ENCODE measurements around the gene TYW5. TPM values are rescaled to one million over a fixed set of nuclear protein-coding genes. Genes with fewer than 3 reads are reported as not detected.

The TYW5 gene, protein sequence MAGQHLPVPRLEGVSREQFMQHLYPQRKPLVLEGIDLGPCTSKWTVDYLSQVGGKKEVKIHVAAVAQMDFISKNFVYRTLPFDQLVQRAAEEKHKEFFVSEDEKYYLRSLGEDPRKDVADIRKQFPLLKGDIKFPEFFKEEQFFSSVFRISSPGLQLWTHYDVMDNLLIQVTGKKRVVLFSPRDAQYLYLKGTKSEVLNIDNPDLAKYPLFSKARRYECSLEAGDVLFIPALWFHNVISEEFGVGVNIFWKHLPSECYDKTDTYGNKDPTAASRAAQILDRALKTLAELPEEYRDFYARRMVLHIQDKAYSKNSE
- total RNA-seq (ENCODE audit: unreplicated experiment) = 8.5 TPM
- long read RNA-seq, full-length matches to known transcripts = 3 of 5 reads
- long read RNA-seq, partial matches to known transcripts = 0 of 5 reads
- long read RNA-seq, other reads (novel, unspliced or antisense) = 2 of 5 reads

DNA sequence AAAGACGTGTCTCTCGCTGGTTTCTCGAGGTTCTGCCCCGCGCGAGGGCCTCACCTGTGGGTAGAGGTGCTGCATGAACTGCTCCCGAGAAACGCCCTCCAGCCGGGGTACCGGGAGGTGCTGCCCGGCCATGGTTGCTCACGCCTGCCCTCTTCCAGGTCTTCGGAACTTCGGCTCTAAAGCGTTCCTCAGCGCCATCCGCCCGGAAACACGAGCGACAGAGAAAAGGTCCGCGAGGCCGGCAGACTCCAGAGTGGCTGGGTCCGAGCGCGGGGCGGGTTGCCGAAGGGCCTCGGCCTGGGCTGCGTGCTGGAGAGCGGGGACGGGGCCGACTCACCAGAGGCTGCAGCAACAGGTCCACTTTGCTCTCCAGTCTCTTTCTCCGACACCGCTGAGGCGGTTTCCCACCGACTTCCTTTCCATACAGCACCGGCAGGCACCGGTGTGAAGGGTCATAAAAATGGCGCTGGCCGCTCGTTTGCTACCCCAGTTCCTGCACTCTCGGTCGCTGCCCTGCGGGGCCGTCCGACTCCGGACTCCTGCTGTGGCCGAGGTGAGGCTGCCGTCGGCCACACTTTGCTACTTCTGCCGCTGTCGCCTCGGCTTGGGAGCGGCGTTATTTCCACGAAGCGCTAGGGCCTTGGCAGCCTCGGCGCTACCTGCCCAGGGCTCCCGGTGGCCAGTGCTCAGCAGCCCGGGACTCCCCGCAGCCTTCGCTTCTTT, at the start of gene TYW5, which contains the start of gene MAIP1:
Gene TYW5 (minus strand): TSS at position 153 of the 723 bp plus-strand sequence. CDS start 21 bp downstream, at position 132.
Gene MAIP1 (plus strand): TSS at position 244 of the 723 bp plus-strand sequence. CDS start 217 bp downstream, at position 461.
- Mint-ChIP-seq H3K4me3 (ENCODE audit: unreplicated experiment) (peak within 1 kb of the TSS; percentile 98), H3K9me3 (ENCODE audit: unreplicated experiment) (peaks cover 7% of the 10 kb centered on the region), H3K36me3 (ENCODE audit: unreplicated experiment) (no peaks in the 10 kb centered on the region), H3K4me1 (ENCODE audit: low read depth, unreplicated experiment) (peaks cover 10% of the 10 kb centered on the region), H3K27me3 (ENCODE audit: unreplicated experiment) (peaks cover 2% of the 10 kb centered on the region), H3K27ac (ENCODE audit: unreplicated experiment) (peak within 1 kb of the TSS; percentile 93)
- peak; percentile 89 for DNase-seq
- TF ChIP-seq, protein P1, sequence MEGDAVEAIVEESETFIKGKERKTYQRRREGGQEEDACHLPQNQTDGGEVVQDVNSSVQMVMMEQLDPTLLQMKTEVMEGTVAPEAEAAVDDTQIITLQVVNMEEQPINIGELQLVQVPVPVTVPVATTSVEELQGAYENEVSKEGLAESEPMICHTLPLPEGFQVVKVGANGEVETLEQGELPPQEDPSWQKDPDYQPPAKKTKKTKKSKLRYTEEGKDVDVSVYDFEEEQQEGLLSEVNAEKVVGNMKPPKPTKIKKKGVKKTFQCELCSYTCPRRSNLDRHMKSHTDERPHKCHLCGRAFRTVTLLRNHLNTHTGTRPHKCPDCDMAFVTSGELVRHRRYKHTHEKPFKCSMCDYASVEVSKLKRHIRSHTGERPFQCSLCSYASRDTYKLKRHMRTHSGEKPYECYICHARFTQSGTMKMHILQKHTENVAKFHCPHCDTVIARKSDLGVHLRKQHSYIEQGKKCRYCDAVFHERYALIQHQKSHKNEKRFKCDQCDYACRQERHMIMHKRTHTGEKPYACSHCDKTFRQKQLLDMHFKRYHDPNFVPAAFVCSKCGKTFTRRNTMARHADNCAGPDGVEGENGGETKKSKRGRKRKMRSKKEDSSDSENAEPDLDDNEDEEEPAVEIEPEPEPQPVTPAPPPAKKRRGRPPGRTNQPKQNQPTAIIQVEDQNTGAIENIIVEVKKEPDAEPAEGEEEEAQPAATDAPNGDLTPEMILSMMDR (IDR thresholded peaks at IDR 0.05; ENCODE audit: partially characterized antibody, unreplicated experiment) = no peak

DNA sequence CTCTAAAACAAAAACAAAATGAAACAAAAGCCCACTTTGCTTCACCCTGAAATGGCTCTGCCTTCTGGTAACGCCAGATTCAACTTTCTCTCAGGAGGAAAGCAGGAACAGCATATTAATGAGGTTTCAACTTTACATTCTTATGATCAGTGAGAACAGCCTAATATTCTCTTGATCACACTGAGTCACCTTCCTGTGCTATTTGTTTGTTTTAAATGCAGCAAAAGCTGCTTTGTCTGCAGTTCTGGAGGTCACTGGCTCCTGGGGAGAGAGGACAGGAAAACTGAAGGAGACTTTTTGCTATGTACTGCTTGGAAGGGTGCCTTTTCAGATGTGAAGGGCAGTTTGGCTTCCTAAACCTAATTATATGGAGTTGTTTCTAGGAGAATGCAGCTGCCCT, 48.2 kb upstream of the TYW5 start:
- H3K9me3 Mint-ChIP-seq (ENCODE audit: unreplicated experiment) = no peaks in the 10 kb centered on the region
- no peak for DNase-seq
- H3K4me3 Mint-ChIP-seq (ENCODE audit: unreplicated experiment) = no peak overlapping the region
- no peak overlapping the region for H3K27ac Mint-ChIP-seq (ENCODE audit: unreplicated experiment)
- no peaks in the 10 kb centered on the region for H3K27me3 Mint-ChIP-seq (ENCODE audit: unreplicated experiment)
- TF ChIP-seq, protein P1 (IDR thresholded peaks at IDR 0.05; ENCODE audit: partially characterized antibody, unreplicated experiment) = no peak
- H3K4me1 Mint-ChIP-seq (ENCODE audit: low read depth, unreplicated experiment) = peaks cover 2% of the 10 kb centered on the region
- H3K36me3 Mint-ChIP-seq (ENCODE audit: unreplicated experiment) = no peaks in the 10 kb centered on the region

DNA sequence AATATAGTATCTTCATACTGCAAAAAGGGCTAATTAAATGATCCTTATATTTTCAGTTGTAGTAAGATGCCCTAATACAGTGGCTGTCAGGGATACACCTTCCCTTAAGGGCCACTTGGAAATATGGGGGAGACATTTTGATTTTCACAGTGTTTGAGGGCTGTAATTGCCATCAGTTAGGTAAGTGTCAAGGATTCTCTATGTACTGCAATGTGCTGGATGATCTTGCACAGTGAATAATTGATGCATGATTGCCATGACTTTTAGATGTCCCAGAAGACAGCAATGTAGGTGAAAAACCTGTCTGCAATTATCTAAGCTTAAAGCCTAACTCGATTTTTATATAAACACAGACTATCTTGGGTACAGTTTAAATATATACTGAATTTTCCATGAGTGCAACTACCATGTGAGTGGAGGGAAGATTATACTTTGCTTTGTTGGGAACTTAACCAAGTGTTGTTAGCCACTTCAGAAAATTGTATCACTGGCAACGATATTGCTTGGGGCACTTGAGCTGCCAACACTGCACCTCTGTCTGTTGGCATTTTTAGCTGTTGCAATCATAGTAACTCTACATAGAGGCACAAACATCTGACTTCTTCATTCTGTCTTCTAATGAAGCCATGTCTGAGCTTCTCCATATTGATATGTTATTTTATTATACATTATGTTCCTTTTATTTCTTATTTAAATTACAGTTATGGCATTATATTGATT, 45.3 kb upstream of the TYW5 start:
- no peak for DNase-seq
- H3K36me3 Mint-ChIP-seq (ENCODE audit: unreplicated experiment) = no peaks in the 10 kb centered on the region
- H3K9me3 Mint-ChIP-seq (ENCODE audit: unreplicated experiment) = no peaks in the 10 kb centered on the region
- peaks cover 2% of the 10 kb centered on the region for H3K4me1 Mint-ChIP-seq (ENCODE audit: low read depth, unreplicated experiment)
- no peak overlapping the region for H3K27ac Mint-ChIP-seq (ENCODE audit: unreplicated experiment)
- TF ChIP-seq, protein P1 (IDR thresholded peaks at IDR 0.05; ENCODE audit: partially characterized antibody, unreplicated experiment) = no peak
- H3K4me3 Mint-ChIP-seq (ENCODE audit: unreplicated experiment) = no peak overlapping the region
- H3K27me3 Mint-ChIP-seq (ENCODE audit: unreplicated experiment) = peaks cover 1% of the 10 kb centered on the region

DNA sequence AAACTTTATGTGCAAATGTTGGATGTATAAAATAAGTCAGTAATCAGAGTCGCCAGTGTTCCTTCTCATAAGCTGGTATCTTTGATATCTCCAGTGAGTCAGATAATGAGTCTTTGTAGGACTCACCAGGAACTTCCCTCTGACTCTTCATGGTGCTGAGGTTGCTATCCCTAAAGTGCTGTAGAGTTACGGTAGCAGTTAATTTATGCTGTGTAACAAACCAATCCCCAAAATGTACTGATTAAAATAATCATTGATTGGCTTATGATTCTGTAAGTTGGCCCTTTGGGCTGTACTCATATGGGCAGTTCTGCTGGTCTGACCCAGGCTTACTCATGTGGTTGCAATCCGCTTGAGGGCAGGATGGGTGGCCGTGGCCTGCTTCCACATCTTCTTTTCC, 43.9 kb upstream of the TYW5 start:
- Mint-ChIP-seq H3K4me3 (ENCODE audit: unreplicated experiment) (no peak overlapping the region), H3K9me3 (ENCODE audit: unreplicated experiment) (no peaks in the 10 kb centered on the region), H3K27me3 (ENCODE audit: unreplicated experiment) (peaks cover 1% of the 10 kb centered on the region), H3K27ac (ENCODE audit: unreplicated experiment) (no peak overlapping the region), H3K36me3 (ENCODE audit: unreplicated experiment) (no peaks in the 10 kb centered on the region), H3K4me1 (ENCODE audit: low read depth, unreplicated experiment) (peaks cover 2% of the 10 kb centered on the region)
- DNase-seq = no peak
- TF ChIP-seq, protein P1 (IDR thresholded peaks at IDR 0.05; ENCODE audit: partially characterized antibody, unreplicated experiment) = no peak

All from glutamatergic neuron (in vitro differentiated cells).